Measurements from ENCODE around the gene FHAD1.
"Not testable (repeated sequence)": the region's sequence is repeated elsewhere in the genome, so short reads cannot be mapped to it uniquely, and the experiment has no call there.

Gene FHAD1

DNA sequence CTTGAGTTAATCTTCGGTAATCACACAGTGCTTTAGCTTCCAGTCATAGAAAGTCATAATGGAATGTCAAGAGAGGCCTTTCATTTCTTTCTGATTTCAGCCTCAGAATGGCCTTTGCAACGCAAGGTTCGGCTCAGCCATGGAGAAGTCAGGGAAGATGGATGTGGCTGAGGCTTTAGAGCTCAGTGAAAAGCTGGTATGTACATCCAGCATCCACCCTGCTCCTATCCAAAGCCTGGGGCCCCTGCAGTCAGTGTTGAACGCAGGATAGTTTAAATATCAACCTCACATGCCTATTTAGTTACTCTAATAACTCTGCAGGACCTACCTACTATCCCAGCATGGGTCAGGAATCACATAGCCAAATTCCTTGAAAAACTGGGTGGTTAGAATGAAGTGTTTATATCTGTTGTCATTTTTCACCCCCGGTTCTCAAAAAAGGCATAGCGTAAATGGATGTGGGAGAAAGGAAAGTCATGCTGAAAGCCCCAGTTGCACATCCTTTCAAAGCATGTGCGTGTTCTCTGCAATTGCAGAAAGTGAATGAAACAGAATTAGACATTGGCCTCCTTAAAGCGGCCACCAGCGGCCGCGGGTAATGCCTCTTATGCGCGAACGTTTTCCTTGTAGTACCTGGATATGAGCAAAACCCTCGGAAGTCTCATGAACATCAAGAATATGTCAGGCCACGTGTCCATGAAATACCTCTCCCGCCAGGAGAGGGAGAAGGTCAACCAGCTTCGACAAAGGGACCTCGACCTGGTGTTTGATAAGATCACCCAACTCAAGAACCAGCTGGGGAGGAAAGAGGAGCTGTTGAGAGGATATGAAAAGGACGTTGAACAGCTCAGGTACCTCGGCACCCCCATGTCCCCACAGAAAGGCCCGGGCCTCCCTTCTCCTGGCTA is 133.8 kb downstream of the FHAD1 start:
- no peak for ATAC-seq

DNA sequence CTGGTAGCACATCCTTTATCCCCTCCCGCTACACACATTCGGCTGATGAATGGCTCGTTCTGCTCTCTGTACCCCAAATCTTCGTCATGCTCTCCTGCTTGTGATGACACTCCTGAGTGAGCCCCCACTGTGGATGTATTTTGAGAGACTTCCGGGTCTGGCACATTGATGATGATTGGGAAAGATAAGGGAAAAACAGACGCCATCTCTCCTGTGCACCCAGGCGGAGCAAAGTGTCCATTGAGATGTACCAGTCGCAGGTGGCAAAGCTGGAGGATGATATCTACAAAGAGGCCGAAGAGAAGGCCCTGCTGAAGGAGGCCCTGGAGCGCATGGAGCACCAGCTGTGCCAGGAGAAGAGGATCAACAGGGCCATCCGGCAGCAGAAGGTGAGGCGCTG is 134.8 kb downstream of the FHAD1 start:
- ATAC-seq = no peak

DNA sequence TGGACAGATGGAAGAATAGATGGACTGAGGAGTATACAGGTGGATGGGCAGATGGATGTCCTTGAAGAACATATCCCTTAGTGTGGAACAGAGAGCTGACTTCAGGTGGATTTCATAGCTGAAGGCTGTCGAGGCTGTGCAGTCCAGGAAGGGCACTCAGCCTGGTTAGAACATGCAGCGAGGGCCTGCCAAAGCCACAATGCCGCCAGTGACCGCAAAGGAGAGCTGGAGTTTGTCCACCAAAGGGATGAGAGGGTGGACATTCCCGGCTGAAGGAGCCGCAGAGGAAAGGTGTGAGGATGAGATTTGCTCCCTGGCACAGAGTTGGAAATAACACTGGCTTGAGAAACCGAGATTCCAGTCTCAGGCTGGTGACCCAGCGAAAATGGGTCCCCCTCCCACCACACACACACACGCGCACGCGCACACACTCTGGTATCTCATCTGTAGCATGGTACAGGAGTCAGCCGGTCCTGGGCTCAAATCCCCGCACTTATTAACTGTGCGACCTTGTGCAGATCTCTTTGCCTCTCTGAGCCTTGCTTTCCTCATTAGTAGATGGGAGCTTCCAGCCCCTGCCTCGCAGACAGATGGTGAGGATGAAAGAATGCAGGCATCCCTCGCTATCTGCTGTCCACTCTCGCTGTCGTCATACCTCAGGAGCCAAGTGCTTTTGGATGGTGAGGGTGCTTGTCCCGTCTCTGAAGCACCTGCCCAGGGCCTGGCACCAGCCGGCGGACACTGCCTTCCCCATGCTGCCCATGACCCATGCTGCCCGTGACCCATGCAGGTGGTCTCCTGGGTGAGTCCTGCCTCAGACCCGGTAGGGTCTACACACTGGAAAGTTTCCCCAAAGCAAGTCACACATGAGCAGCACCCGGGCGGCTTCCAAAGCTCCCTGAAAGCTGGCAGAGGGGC is 135.8 kb downstream of the FHAD1 start:
- no peak for ATAC-seq

DNA sequence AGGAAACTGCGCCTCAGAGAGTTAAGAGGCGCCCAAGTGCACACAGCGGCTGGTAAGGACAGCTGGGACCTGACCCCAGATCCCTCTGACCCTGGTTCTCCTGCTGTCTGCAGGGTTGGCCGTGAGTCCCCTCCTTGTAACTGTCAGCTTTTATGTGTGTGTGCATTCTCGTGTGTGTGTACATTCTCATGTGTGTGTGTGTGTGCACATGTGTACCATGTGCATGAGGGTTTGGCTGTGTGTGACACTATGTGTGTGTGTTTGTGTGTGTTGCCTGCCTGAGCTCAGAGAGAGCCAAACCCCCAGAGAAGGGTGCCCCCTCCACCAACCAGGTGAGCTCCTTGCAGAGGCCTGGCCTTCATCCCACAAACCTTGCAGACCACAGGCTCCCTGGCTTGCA is 136.8 kb downstream of the FHAD1 start:
- no peak for ATAC-seq

DNA sequence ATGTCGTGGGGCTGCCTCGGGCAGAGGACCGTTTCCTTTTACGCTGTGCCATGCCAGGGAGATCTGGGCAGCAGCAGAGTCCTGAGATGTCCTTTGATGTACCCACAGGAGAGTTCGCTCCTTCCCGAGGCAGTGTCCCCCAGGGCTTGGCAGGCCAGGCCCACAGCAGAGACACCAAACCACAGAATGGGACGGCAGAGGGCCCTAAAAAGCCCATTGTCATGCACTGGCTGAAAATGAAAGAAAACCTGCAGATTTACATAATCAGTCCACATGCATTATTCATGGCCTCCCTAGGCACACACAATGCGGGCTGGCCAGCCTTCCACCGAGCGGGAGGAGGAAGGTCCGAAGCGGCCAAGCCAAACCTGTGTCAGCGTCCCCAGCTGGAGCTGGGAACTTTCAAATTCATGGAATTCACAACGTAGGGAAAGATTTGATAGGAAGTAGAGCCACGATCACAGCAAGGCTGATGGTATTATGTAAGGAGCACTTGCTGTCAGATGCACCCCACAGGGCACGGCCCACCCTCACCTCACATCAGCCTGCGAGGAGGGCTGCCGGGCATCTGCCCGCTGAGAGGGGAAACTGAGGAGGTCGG is 137.4 kb downstream of the FHAD1 start:
- ATAC-seq = peak in 1 of 2 donors; percentile 30

DNA sequence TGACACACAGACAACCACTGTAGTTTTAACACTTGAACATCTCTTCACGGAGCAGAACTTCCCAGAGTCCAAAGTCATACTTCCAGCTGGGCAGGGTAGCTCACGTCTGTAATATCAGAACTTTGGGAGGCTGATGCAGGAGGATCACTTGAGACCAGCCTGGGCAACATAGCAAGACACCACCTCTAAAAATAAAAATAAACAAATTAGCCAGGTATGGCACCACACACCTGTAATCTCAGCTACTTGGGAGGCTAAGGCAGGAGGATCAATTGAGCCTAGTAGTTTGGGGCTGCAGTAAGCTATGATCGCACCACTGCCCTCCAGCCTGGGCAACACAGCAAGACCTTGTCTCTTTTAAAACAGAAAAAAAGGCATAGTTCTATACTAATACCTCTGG is 138.4 kb downstream of the FHAD1 start:
- ATAC-seq = no peak

DNA sequence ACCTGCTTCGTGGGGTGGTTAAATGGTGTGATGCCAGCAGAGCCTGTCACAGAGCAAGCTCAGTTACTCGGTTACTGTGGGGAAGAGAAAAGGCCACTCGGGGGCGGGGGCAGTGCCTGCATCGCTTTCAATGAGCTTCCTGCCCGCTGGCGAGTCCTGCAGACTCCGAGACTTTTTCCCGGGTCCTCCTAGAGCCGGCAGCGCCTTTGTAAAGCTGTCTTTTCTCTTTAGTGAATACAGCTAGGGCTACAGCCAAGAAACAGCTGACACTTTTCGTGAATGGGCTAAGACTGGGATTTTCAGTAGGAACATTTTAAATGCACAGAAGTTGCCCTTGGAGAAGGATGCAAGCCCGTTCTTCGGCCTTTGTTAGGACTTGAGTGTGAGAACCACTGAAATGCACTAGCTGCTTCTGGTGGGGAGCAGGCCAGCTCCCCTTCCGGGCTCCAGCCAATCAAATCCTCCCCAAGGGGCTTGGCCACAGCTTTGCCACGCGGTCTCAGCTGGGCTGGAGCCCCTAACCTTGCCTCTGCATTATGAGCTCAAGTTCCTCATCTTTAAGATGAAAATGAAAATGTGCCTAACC is 139.2 kb downstream of the FHAD1 start:
- no peak for ATAC-seq

DNA sequence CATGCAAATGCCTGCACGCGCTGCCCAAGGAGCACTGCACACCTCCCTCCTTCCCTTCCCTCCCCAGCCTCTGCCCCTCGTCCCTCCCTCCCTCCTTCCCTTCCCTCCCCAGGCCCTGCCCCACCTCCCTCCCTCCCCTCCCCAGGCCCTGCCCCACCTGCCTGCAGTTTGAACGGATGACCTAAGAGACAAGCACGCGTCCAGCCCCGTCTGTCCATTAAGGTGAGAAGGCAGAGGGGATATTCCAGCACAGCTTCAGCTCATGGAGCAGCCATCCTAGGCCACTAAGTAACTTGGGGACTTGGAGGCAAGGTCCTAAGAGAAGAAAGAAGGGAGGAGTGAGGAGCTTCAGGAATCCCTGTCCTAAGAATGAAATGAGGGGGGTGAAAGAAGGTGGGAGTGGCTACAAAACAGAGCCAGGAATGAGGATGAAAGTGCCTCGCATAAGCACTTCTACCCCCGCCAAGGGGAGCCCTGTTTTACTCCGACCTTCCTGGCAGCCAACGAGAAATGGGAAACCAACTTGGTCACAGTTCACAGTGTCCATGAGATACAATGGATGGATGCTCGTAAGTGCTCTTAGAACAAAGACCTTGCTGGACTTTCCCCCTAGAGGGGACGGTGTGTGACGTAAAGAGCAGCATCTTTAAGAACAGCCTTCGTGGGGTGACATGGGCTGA is 141.3 kb downstream of the FHAD1 start:
- ATAC-seq = no peak

DNA sequence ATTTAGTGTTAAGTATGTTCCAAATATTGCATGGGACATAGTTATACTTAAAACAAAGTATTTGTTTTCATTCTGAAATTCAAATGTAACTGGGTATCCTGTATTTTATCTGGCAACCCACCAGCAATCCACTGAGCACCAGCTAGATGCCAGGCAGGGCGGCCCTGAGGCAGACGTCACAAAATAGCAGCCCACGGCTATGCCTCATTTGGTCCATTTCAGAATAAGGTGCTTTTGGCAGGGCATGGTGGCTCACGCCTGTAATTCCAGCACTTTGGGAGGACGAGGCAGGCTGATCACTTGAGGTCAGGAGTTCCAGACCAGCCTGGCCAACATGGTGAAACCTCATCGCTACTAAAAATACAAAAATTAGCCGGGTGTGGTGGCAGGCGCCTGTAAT is 142.8 kb downstream of the FHAD1 start:
- not testable (repeated sequence) for ATAC-seq

DNA sequence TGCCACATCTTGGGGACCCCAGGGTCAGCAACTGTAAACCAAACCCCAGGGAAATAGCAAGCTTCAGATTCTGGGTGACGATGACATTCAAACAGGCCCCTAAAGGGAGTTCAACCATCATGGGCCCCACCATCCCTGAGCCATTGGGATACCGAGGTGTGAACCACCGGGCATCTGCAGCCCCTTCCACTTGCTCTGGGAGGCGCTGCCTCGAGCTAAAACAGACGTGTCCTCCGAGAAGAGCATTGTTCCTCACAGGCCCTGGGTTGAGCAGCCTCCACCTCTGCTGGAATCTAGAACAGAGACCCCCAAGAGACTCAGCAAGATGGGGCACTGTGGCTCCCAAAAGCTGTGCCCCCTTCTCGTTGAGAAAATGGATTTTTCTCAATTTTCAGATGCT is 143.6 kb downstream of the FHAD1 start:
- ATAC-seq = no peak

DNA sequence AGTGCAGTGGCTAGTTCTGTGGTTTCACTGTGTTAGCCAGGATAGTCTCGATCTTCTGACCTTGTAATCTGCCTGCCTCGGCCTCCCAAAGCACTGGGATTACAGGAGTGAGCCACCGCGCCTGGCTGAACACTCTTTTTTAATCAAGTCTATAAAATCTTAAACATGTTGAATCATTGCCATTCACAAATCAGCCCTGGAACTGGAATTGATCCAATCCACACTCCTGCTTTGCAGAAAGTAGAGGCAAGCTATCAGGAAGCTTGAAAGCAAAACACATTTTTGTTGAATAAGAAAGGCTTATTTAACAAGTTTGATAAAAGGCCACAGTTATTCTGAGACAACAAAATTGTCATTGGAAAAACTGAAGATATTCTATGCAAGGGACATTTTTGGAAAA is 144.3 kb downstream of the FHAD1 start:
- ATAC-seq = no peak

DNA sequence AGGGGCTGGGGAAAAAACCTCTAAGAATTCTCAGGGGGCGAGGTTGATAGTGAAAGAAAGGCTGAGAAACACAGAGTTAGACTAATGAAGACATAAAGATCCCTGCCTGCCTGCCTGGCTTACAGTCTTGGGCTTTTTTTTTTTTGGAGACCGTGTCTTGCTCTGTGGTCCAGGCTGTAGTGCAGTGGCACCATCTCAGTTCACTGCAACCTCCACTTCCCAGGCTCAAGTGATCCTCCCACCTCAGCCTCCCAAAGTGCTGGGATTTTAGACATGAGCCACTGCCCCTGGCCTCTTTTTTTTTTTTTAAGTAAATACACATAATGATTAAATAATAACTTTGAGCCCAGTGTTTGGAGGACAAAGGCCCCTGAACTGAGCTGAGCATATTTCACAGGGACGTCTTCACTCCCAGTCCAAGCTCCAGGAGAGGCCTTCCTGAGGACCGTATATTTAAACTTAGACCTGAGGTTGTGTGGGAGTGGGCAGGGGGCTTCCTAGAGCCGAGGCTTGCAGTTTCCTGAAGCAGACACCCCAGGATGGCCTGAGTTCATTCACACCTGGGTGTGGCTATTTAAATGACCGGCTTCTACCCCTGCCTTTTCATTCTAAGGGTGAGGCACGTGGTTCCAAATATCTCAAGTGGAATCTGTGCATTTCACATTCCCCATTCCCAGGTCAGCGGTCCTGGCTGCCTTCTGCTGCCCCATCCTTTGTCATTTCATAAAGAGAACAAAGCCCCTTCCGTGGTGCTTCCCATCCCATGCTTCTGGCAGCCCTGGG is 146.6 kb downstream of the FHAD1 start:
- no peak for ATAC-seq

DNA sequence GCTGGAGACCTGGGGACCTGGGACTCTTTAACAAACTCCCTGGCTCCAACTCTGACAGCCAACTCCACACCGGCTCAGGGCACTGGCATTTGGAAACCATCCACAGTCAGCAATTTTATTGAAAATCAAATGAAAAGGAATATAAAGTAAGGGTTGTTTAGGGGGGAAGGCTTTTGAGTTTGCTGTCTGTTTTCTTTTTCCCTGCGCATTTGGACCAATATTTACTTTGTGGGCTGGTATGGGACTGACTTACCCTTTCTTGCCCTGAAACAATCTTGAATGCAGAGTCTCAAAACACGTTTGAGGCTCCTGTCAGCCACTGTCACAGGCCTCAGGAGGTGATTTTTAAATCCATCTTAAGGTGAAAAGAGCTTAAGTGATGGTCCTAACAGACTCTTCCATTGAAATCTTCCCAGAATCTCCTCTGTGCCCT is 147.3 kb downstream of the FHAD1 start:
- no peak for ATAC-seq

DNA sequence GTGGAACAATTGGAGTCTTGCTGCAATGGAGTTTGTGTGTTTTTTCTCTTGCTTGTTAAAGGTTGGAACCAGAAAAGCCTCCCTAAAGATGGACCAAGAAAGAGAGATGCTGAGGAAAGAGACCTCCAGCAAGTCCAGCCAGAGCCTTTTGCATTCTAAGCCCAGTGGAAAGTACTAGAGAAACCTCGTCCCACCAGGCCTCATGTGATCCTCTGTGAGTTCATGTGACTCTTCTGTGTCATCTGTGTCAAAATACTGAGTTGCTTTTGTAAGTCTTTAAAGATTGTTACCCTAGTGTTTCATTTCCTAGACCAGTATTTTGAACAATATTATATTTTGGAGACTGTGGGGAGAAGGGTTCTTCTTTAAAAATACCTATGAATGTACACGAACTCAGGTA is 150.2 kb downstream of the FHAD1 start:
- no peak for ATAC-seq

DNA sequence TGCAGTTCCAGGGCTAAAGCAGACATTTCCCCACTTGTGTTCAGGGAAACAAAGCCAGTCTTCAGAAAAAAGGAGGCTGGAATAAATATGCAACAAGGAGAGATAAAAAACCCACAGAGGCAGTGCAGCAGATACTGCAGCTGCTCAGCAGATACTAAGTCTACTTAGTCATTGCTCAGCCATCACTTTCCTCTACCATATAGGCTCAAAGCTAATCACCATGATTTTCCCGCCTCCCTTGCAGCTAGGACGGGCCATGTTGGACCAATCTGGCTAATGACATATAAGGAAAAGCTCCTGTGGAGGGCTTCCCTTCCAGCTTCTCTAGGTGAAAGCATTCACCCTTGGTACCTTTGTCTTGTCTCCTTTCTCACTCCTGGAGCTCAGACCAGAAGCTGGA is 152.7 kb downstream of the FHAD1 start:
- ATAC-seq = no peak

DNA sequence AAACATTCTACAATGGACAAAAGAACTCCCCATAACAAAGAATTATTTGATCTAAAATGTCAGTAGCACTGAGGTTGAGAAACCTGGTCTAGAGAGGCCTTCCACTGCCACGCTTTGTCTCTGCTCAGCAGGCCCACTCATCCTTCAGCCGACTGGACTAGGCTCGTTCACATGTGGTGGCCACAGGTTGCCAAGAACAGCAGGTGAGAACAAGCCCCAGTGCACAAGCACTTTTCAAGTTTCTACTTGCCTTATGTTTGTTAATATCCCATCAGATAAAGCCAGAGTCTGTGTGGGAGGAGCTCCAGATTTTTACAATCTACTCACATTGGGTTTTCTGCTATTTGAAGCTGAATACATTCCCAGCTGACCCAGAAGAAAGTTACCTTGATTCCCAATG is 153.6 kb downstream of the FHAD1 start:
- ATAC-seq = no peak

DNA sequence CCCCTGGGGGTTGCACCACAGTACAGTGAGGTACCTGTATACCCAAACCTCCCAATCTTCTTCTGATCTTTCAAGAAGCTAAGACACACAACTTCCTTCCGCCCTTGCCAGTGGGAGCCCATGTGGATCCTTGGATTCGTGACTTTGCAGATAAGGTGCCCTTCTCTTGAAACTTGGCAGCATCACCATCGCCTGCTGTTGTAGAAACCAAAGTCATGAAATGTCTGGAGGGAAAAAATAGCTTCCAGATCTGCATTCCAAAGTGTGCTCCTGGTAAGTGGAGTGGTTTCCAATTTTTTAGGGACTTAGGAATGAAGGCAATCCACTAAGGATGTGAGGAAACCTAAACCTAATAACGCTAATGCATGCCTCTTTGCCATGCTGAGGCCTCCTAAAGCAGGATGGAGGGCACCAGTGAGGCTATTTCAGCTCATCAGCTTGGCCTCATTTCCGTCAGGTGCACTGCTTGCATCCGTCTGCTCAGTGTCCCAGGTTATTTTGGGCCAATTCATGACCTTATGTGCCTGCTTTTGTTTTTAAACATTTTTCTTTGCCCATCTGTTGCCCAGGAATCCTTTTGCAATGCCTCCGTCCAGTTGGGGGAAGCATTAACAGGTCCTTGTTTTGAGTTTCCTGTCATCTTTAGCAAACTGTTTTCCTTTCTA is 154.5 kb downstream of the FHAD1 start:
- ATAC-seq = no peak

DNA sequence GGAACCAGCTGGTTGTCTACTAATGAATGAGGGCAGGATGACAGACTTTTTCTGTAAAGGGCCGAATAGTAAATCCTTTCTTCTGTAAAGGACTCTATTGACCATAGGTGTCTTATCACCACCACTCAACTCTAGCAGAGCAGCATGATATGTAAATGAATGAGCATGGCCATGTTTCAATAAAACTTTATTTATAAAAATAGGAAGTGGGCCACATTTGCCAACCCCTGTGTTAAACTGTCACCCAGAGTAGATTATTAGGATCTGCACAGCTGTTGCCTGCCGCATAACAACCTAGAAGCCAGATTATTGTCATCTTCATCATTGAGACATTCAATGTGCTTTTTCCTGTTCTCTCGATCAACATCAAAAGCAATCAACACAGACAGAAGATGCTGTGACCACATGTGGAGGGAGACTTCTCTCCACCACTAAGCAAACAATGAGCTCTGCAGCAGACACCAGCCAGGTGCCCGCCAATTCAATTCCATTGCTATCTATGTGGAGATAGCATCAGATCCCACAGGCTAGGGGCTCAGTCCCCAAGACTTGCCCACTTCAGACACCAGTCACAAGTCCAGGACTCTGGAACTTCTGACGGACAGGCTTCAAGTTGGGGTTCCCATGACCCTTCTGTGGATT is 155.9 kb downstream of the FHAD1 start:
- no peak for ATAC-seq

DNA sequence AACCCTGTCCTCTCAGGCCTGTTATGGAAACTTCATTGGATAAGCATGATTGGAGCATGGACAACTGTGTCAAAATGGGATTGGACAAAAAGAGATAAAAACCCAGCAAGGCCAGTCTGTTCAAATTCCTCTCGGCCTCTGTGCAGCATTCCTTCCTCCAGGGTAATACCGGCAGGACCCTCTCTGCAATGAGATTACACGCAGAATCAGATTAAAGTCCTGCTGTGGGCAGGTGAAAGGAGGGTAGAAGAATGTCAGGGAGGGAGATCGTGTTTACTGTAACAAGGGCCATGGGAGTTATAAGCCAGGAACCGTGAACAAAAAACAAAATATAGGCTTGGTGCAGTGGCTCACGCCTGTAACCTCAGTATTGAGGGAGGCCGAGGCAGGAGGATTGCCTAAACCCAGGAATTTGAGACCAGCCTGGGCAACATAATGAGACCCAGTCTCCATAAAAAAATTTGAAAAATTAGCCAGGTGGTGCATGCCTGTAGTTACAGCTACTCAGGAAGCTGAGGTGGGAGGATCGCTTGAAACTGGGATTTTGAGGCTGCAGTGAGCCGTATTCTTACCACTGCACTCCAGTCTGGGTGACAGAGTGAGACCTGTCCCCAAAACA is 157.0 kb downstream of the FHAD1 start:
- no peak for ATAC-seq

Data from activated CD4-positive, CD25-positive, alpha-beta regulatory T cell treated with anti-CD3 and anti-CD28 coated beads, Interleukin-2, amount 50 U/mL, for 24 hours (primary cell).